NCI-H2107 treated with DMSO at 0.1 percent for 48 hours (cell line): ENCODE results near the gene SC5D.

ENCODE experiments used
- DNase-seq: peaks from one replicate; lab custom pipeline; 2025; ENCODE audit not compliant: unreplicated experiment; lab: John Stamatoyannopoulos, UW

Gene SC5D

DNA sequence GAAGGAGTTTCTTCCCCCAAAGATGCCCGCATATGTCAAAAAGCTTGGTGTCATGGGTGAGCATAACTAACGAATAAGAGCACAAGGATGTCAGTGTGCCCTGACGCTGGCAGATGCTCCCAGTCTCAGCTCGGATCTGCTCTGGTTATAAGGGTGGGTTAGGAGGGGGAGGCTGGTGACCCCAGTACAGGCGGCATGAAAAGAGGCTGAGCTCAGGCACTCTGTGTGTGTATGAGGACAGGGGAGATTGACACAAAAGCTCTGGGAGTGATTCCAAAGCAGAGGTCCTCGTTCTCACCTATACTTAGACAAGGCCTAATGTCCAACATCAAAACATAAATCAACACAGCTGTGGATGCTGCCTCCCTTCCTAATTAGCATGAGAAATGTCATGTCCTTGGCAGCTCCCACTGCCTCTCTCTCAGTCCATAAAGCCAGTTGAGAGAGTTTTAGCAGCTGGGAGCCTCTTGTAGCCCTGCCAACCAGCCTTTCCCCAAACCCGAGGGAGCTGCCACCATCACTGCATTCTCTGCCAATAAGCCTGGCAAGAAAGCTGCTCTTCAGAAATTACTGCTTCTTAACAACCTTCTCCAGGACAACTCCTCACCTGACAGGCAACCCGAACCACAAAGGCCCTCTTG lies 59.8 kb downstream of the SC5D start:
- DNase-seq = peak; percentile 61

DNA sequence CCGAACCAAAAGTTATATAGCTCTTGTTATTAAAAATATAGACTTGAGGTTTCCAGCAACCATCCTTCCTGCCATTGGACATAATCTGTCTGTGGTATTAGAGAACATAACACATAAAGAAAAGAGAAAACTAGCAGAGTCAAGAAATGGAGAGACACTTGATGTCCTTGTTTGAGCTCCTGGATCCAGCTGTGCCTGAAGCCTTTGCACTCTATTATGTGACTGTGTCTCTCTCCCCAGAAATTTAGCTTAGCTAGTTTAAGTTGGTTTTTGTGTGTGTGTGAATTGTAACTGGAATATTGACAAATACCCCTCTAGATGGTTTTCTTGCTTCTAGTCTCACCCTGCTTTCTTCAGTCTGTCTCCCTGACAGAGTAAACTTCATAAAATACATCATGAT lies 61.6 kb downstream of the SC5D start:
- DNase-seq = no peak

DNA sequence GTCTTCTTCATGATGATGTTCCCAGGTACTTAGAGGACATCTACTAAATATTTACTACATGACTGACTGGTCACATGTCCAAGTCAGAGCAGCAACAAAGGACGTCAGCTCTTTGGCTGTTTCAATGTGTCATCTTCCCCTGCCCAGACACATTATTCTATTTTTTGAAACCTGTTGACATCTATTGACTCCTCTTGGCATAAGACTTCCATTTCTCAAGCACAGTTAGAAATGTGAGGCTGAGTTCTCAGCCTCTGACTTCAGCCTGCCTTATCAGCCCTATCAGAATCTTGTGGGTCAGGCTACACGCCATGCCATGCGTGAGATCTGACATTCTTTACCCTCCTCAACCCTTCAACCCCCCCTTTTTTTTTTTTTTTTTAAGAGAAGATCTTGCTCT lies 63.8 kb downstream of the SC5D start:
- DNase-seq = no peak
